GM19395 (cell line): ENCODE measurements around the gene ARHGAP27.

Source experiments
- ATAC-seq: cut with Tn5 transposase; IDR thresholded peaks from one replicate; pipeline ENCODE4 v1.9.1; 2021; ENCODE audit warnings: mild to moderate bottlenecking, moderate library complexity; ENCODE audit not compliant: unreplicated experiment

The ARHGAP27 gene

DNA sequence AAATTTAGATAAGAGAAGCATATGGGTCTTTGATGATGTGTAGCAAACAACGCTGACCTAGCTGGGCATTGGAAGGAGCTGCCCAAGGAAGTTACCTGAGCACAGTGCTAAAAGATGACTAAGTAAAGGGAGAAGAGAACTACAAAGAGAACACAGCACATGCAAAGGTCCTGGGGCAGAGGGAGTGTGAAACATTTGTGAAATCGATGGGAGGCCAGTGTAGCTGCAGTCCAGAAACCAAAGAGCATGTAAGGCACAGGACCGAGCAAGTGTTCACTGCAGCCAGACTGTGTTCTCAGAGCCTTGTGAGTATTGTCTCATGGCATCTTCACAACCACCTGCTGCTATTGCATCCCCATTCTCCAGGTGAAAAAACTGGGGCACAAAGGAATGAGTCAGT, 44.9 kb downstream of the ARHGAP27 start:
- ATAC-seq = no peak

DNA sequence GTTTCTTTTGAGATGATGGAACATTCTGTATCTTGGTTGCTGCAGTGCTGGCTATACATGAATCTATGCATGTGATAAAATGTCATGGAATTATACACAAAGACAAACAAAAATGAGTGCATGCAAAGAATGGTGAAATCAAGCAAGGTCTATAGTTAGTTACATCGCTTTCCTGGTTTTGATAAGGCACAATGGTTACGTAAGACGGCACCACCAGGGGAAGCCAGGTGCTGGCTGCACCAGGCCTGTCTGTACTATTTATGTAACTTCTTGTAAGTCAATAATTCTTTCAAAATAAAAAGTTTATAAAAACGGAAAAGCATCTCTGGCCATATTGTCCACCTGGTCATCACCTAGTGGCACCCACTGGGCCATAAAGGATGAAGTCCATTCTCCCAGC, 46.5 kb downstream of the ARHGAP27 start:
- no peak for ATAC-seq

DNA sequence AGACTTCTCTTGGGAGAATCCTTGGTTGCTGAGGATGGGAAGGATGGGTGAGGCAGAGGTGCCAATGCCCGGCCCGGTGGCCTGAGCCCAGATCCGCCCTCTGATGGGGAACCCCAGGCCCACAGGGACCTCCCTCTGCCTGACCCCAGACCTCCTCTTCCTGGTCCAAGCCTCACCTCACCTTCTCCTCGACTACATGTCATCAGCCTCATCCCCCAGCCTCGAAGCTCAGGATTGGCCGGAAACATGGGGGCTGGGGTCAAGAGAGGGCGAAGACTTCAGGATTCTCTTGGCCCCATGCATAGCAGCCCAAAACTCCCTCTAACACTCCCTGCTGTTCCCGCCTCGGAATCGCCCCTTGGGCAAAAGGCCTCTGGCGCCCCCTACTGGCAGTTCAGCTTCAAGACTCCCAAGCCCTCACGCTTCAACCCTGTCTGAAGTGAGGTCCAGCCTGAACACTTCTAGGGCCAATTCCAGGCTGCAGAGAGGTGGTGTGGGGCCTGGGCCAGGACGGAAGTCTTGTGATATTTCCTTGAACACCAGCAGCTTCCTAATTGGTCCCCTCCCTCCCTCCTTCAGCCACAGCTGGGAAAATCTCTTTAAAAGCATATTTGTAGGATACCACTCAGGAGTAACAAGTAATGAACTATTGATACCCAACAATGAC, 47.2 kb downstream of the ARHGAP27 start:
- no peak for ATAC-seq

DNA sequence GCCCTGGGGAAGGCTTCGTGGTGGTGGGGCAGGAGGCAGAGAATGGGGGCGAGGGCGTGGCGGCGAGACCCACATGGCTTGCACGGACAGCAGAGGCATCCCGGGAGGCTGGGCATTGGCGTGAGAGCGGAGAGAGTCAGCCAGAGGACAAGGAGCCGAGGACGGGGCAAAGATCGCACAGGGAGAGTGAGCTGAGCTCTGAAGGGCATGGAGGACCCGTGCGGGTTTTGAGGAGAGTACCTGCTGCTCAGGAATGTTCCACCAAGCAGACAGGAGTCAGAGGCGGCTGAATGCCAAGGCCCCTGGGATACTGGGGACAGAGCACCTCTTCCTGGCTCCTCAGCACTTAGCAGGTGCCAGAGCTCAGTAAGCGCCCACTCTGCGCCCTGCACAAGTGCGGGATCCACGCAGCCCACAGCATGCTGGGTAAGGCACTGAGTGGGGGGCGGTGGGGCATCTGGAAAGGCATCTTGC, 47.8 kb downstream of the ARHGAP27 start:
- ATAC-seq = no peak

DNA sequence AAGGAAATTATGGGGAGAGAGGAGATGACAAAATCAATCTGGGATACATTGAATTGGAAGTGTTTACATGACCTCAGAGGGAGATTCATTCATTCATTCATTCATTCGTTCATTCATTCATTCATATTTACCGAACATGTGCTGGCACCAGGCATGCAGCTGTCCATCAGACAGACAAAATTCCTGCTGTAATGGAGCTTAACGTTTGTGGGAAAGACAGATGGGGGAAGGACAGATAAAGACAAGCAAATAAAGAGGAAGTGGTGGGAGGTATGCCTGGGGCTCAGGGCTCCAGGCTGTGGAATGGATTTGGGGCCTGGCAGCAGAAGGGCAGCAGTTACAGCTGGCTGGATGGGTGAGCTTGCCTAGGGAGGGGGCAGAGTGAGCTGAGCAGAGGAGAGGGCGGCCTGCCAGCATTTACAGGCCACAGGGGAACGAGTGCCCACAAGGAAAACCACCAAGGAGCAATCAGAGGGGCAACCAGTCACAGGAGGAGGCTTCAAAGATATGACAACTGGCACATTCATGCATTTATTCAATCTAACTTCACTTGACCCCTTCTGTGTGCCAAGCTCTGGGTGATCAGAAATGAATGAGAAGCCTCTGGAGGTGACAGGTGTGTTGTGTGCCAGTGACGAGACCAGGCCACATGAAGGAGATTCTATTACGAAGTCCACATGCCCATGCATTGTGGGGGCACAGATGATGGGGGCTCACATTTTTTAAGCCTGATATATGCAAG, 48.5 kb downstream of the ARHGAP27 start:
- ATAC-seq = no peak

DNA sequence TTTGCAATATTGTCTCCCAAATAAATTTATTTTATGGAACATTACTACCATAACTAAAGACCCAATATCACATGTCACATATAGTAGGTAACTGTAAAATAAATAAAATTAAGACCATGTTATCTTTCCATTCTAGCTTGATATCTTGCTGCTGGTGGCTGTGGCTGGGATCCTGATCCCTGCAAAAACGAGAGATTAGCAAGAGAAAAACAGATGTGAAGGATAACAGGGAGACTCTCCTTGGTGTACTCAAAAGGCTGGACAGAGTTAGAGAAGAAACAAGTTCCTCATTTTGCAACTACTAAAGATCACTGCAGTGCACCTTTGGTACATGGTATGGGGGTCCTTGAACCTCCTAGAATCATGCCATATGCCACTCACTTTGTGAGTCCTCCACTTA, 49.7 kb downstream of the ARHGAP27 start:
- no peak for ATAC-seq

DNA sequence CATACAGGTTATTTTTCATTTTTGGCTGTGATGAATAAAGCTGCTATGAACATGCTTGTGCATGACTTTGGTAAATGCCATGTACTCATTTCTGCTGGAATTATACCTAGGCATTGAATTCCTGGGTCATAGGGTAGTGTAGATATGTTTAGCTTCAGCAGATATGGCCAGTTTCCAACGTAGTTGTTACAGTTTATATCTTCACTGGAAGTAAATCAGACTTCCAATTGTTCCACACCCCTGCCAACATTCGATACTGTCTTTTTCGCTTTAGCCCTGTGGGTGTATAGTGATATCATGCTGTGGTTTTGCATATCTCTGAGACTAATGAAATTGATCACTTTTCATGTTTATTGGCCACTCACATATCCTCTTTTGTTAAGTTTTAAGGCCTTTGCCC, 50.4 kb downstream of the ARHGAP27 start:
- ATAC-seq = no peak

DNA sequence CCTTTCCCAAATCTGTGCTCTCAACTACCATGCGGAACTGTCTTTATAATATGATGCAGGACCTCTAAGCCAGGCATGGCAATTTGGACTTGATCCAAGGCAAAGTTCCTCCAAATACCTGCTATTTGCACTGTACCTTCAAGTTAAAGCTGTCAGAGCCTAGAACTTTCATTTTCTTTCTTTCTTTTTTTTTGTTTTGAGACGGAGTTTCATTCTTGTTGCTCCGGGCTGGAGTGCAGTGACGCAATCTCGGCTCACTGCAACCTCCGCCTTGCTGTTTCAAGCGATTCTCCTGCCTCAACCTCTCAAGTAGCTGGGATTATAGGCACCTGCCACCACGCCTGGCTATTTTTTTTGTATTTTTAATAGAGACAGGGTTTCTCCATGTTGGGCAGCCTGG, 51.7 kb downstream of the ARHGAP27 start:
- ATAC-seq = no peak

DNA sequence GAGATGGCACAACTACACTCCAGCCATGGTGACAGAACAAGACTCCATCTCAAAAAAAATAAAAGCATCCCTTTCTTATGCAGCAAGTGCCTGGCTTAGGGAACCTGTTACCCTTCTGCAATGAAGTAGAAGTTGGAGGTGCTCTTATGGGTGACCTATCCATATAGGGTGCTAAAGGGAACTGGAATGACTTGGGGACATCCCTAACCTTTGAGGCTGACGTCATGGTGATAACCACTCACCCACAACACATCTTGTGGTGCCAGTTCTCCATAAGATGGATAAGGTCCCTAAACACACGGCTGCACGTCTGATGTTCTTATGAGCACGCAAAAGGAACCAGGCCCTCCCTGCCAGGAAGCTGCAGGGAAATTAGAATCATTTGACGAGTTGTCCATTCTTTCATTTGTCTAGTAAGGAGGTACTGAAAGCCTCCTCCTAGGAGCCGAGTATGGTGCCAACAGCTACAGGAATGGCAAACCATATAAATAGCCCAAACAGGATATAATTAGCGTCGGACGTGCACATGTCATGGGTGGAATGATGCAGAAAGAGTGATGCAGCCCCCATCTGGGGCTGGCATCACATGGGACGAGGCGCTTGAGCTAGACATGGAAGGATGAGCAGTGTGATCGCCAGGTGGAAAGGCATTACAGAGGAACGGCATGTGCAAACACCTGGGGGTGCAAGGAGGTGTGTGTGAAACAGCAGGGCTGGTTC, 52.5 kb downstream of the ARHGAP27 start:
- ATAC-seq = no peak

DNA sequence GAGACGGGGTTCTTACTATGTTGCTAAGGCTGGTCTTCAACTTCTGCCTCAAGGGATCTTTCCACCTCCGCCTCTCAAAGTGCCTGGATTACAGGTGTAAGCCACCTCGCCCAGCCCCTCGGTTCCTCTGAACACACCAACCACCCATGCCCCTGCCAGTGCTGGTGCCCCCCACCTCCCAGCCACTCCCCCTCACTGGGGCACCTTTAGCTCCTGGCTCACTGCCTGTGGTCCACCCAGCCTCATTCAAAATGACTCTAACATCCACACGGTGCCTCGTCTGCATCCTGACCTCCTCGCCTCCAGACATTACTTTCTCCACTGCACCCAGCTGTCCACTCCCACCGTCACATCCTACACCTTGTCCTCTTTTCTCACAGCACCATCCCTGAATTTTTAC, 55.3 kb downstream of the ARHGAP27 start:
- ATAC-seq = no peak

DNA sequence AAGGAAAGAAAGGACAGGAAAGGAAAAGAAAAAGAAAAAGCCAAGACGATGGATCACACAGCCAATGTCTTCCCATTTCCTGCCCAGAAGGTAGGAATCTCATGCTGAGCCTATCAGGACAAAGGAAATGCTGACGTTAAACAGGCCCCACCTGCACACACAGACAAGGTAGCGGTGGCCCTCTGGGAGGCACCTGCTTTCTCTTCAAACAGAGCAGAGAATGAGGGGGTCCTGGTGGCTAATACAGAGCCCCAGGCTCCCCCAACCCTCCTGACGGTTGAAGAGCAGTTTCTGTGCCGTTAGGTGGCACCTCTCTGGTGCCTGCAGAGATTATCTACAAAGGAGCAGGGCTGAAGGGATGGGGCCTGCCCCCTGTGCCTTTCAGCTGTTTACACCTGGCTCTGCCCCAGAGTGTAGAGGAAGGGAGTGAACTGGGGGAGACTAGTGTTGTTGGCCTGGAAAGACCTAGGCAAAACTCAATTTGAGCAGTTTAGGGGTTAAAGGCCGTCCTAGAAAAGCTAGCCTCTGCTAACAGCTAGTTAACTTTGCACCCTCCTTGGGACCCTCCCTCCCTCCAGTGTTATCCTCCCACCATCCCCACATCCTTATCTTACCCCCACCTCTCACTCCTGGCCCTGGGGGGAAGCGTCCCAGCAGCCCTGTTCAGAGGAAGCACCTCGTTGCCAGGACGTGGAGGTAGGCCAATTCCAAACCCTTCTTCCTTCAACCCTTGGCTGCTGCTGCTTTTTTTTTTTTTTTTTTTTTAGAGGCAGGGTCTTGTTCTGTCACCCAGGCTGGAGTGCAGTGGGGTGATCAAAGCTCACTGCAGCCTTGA, 56.3 kb downstream of the ARHGAP27 start:
- no peak for ATAC-seq

DNA sequence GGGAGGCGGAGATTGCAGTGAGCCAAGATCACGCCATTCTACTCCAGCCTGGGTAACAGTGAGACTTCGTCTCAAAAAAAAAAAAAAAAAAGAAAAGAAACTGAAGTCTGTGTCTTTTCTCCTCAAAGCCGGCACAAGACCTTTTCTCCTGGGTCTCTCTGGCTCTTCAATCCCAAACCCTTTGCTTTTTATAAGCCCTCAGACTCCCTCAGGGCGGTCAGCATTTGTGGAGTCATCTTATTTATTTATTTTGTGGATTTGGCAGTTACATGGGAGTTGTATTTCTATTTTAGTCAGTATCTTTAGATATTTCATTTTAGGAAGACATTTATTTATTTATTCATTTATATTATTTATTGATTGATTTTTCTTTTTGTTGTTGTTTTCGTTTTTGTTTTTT, 58.2 kb downstream of the ARHGAP27 start:
- no peak for ATAC-seq

DNA sequence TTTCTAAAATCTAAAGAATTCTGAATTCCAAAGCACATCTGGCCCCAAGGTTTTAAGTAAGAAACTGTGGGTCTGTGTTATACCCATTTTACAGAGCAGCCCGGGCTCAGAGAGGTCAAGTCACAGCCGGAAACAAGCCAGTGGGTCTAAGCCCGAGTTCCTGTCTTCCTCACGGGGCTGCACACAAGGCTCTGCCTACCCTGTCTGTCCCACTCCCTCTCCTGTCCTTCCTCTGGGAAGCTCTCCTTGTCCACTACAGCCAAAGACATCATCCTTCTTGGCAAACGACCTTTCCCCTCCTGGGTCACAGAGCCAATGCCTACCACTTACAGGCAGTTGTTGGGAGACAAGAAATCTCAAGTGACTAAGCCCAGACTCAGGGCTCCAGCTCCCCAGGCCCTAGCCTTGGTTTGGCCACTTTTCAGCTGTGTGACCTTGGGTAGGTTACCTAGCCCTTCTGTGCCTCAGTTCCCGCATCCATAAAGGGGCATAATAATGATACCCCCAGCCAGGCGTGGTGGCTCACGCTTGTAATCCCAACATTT, 60.3 kb downstream of the ARHGAP27 start:
- no peak for ATAC-seq

DNA sequence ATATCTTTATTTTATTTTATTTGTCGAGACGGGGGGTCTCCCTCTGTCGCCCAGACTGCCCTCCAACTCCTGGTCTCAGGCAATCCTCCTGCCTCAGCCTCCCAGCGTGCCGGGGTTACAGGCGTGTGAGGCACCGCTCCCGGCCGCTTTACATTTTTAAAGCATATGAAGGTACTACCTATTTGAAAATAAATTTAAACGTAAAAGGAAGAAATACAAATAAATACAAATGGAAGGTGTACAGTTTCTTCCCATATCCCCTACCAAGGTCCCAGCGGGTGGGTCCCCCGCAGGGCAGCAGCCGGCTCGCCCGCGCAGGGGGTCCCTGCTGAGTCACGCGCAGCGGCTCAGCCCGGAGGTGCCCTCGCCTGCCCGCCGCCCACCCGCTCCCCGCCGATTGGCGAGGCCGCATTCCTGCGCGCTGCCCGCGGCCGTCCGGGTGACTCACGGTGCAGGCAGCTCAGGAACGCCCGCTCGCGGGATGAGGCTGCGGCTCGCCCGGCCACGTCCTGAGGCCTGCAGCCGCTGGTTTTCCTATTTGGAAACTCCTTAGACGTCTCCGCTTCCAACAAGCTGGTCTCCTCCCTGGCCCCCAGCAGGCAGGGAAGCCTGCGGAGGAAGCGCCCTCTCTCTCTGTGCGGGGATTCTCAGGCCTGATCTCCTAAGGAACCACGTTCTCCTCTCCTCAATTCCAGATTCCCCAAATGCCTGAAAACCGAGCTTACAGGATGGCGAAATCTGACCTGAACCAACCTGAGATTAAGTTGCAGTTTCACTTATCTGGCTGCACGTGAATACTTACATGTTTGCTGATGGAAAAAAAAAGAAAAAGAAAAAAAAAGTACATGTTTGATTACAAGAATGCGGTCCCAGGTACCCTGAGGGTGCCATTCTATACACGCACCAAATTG, 61.0 kb downstream of the ARHGAP27 start:
- ATAC-seq = no peak

DNA sequence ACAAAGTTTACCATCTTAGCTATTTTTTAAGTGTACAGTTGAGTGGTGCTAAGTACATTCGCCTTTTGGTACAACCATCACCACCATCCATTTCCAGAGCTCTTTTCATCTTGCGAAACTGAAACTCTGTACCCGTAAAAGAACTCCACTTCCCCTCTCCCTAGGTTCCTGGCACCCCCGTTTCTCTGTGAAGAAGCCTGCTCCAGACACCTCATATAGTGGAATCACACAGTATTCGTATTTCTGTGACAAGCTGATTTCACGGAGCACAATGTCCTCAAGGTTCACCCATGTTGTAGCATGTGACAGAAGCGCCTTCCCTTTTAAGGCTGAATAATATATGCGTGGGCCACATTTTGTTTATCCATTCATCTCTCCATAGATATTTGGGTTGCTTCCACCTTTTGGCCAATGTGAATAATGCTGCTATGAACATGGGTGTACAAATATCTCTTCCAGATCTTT, 61.7 kb downstream of the ARHGAP27 start:
- ATAC-seq = no peak

DNA sequence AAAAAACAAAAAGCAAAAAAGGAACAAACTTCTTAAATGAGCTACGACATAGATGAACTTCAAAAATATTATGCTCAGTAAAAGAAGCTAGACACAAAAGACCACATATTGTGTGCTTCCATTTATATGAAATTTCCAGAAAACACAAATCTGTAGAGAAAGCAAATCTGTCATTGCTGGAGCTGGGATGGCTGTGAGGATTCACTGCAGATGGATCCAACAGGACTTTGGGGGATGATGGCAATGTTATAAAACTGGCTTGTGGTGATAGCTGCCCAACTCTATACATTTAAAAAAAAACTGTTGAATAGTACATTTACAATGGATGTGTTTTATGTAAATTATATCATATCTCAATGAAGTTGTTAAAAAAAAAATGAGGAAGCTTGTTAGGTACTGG, 63.2 kb downstream of the ARHGAP27 start:
- ATAC-seq = no peak

DNA sequence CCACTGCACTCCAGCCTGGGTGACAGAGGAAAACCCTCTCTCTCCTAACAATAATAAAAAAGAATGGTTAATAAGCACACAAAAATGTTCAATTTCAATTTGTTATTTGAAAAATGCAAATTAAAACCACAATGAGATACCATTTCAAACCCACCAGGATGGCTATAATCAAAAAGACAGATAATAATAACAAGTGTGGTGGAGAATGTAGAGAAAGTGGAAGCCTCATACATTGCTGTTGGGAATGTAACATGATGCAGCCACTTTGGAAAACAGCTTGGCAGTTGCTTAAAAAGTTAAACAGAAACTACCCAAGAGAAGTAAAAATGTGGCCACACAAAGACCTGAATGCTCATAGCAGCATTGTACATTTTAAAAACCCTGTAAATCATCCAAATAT, 64.0 kb downstream of the ARHGAP27 start:
- no peak for ATAC-seq

DNA sequence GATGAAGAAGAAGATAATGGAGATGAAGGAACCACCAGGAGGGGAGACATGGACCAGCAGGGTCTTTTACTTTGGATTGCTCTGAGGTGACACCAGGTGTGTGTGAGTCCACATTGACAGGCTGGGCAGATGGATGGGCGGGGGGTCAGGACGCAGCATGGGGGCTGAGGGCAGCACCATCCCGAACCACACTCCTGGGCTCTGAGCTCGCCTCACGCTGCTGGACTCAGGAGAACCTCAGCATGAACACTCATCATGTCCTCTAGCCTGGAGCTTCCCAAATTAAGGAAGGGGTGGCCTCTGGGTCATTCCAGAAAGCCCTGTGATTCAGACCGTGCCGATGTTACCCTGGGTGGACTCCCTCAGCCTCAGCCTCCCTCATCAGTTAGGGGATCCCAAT, 65.5 kb downstream of the ARHGAP27 start:
- ATAC-seq = no peak

DNA sequence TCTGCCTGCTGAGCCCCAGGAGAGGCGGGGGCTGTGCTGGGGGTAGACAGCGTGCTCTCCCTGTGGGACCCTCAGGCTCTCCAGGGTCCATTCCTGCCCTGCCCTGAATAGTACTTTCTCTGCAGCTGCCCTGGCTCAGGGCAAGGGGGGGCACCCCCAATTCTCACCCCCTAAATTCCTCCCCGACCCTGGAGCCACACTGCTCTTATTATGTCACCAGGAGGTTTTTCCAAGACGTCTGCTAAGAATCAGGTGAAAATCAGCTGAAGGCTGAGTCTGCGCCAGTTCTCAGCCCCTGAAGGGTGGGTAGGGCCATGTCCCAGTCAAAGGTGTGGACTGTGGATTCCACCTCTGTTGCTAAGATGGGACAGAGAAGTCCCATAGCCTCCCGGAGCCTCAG, 66.0 kb downstream of the ARHGAP27 start:
- ATAC-seq = no peak

DNA sequence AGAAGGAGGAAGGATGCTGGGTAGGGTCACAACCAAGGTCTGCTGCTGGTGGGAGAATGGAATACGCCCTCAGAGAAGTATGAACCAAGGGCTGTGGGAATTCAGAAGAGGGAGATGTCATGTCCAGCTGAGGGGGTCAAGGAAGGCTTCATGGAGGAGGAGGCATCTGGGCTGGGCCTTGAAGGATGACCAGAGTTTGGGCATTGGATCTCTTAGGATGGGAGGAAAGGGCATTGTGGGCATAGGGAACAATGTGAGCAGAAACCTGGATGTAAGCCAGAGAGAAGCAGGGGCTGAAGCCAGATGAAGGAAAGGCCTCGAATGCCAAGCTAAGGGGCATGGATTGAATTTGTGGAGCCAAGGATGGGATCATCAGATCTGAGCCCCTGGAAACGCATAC, 66.6 kb downstream of the ARHGAP27 start:
- no peak for ATAC-seq
